Measurements from ENCODE around the gene PPP2R2B.
"Not testable (repeated sequence)": the region's sequence is repeated elsewhere in the genome, so short reads cannot be mapped to it uniquely, and the experiment has no call there.

PPP2R2B gene

DNA sequence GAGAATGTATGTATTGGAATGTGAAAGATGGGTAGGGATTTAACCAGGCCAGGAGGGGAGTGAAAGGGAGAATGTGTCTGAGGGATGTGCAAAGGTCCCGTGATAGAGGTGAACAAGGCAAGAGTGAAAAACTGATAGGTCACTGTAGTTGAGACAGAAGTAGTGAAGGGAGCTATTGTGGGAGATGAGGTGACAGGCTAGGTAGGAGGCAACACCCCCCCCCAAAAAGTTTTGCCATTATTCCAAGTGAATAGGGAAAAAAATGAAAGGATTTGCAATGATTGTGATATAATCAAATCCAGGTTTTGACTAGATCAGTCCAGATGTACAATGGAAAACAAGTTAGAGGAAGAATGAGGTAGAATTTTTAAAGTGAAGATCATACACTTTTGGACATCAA lies 226.0 kb downstream of the PPP2R2B start:
- no peak for DNase-seq (ENCODE audit: low spot score)

DNA sequence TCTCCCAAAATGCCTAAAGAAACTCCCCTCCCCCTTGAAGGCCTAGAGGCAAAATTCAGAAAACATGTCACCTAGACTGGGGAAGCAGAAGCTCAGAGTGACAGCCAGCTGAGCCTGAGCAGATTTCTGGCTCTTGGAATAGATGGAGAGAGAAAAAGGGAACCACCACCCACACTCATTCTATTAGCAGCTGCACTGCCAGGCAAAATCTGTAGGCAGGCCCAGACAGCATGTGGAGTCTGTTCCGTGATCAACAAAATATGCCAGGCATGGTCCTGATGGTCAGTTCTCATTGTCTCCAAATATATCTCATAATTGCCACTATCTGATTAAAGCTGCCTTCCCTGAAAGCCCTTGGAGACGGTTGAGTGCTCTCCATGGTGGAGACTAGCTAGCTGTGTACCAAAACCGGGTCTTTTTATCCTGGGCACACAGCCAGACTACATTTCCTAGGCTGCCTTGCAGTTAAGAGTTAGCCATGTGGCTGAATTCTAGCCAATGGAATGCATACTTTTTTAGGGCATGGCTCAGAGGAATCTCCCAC lies 230.8 kb downstream of the PPP2R2B start:
- no peak for DNase-seq (ENCODE audit: low spot score)

DNA sequence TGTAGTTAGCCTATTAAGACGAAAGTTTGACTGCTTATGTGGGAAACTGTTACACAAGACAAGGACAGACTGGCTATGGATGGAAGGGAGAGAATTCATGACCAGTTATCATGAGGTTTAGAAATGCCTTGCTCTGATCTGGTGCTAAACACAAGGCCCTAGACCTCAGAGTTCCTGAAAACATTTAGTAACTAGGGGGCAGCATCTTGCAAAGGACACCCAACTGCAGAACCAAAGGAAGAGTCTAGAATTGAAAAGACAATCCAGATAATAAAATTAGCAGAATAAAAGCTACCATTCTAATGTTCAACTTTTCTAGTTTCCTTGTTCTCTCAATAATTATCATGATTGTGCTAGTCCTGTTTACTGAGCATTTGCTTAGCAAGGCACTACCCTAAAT lies 232.1 kb downstream of the PPP2R2B start:
- no peak for DNase-seq (ENCODE audit: low spot score)

DNA sequence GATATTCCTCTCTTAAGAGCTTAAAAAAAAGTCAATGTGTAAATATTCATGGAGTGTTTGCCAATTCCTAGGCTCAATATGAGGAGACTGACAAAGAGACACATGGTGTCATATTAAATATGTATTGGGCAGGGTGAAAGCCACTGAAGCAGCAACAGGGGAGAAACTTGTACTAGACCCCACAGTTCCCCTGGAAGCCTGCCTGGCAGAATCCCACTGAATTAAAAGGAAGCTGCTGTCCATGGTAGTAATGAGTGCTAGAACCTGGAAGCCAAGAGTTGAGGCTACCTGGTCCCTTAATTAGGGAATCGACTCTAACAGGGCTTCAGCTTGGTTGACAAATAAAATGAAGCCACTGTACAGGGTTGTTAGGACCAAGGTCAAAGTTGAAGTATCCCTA lies 233.2 kb downstream of the PPP2R2B start:
- no peak for DNase-seq (ENCODE audit: low spot score)

DNA sequence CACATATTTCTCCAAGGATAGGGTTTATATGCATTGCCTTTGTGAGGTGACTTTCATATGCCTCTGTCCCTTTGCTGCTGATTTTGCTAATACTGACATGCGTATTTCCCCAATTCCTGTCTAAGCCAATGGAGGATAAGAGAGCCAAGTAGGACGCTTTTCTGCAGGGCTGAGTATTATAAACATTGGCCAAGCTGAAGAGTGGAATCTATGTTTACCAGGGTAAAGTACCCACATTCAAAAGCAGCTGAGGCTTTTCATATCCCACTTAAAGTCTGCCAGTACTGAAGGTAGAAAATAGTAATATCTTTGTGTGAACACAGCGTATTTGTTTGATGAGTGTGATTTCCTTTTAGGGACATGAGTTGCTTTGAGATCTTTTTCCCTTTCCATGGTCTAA lies 233.7 kb downstream of the PPP2R2B start:
- no peak for DNase-seq (ENCODE audit: low spot score)

DNA sequence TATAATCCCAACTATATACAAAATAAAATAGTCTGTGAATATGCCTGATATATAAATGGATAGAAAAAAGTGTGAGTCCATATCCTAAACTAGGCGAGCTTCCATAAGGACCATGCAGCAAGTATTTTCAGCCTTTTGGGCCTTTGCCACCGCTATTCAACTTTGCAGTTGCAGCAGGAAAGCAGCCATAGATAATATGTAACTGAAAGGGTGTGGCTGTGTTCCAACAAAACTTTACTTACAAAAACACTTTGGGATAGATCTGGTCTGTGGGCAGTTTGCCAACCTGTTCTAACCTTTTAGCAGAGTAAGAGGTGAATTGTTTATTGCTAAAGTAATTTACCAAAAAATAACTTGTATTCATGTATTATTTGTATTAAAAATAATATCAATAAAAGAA lies 234.8 kb downstream of the PPP2R2B start:
- no peak for DNase-seq (ENCODE audit: low spot score)

DNA sequence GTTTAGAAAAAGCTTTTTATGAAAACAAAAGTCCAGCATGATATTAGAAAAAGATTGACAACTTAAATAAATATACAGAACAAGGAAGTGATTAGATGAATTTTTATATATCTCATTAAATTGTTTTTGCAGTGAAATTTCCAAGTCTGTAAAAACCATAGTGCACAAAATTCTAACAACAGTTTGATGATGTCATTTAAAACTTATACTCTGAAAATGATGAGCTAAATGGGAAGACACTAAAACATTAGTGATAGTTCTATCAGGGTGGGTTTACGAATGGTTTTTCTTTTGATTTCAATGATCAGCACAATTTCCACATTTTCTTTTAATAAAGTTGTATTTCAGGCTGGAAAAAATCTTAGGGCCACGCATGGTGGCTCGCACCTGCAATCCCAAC lies 236.1 kb downstream of the PPP2R2B start:
- no peak for DNase-seq (ENCODE audit: low spot score)

DNA sequence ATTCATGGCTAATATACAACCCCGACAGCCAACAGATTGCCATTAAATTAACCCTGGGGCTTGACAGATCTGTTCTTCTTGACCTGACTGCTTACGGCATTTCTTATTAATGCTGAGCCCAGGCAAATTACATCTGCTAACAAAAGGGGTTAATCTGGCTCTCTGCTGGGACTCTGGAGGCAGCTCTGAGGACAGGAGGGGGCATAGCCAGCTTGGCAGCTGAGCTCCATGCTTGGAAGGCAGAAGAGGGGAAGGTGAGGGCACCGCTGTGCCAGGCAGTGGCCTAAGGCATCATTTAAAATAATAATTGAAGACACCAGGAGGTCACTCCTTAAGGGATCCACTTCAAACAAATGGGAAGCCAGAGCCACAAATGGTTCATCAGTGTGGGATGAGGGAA lies 236.6 kb downstream of the PPP2R2B start:
- DNase-seq (ENCODE audit: low spot score): no peak

DNA sequence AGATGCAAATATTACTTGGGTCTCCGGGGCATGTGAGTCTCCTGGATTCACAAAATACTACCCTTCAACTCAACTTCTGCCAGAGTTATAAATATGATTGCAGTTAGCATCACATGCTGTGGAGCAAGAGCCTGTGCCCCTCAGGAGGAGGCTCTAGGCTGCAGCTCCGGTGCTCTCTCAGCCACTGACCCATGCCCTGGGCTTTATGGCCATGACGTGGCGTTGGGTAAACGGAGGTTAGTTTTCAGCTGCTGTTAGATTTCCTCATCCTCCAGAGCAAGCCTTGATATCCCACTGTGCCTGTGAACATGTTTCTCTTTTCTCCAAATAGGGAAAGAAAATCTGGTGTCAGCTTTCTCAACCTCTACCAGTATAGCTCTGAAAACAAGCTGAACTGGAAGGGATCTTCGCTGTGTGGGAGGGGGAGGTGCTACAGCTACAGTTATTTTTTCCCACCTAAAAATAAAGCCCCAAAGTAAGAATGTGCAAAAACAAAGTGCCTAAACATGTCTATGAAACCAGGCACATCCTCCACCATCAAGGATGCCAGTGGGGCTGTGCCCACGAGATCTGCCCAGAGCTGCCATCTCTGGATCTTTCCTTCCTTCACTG lies 238.2 kb downstream of the PPP2R2B start:
- no peak for DNase-seq (ENCODE audit: low spot score)

DNA sequence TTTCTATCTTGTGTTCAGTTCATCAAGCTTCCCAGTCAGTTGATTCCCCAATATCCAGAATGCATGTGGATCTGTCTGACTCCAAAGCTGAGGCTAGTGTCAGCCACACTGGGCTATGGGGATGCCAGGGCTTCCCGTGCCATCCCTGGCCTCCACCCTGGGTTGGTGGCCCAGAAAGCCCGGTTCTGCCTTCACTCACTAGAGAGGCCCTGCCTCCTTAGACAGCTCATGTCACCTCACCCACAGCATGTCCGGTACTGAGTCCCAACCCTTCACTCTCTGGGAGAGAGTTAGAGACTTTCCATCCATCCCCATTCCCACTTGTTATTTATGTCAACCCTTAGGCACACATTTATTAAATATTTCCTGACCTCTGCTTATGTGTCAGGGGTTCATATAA lies 243.1 kb downstream of the PPP2R2B start:
- no peak for DNase-seq (ENCODE audit: low spot score)

DNA sequence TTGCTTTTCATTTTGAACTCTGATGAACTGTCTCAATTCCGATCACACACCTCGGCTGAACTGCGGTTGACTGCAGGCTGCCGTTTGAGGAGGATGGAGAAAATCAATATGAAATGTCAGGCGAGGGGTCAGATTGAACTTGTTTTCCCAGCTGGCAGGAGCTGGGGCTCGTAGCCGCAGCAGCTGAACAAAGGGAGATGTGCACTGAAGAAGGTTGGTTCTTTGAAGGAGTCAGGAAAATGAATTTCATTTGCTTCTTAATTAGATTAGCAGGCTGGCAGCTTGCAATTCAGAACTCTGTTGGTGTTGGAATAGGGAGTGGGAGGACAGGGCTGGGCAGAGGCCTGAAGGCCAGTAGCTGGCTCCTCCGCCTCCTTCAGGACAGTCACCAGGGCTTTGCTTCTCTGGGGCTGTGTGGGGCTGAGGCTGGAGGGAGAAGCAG lies 245.2 kb downstream of the PPP2R2B start:
- DNase-seq (ENCODE audit: low spot score): no peak

DNA sequence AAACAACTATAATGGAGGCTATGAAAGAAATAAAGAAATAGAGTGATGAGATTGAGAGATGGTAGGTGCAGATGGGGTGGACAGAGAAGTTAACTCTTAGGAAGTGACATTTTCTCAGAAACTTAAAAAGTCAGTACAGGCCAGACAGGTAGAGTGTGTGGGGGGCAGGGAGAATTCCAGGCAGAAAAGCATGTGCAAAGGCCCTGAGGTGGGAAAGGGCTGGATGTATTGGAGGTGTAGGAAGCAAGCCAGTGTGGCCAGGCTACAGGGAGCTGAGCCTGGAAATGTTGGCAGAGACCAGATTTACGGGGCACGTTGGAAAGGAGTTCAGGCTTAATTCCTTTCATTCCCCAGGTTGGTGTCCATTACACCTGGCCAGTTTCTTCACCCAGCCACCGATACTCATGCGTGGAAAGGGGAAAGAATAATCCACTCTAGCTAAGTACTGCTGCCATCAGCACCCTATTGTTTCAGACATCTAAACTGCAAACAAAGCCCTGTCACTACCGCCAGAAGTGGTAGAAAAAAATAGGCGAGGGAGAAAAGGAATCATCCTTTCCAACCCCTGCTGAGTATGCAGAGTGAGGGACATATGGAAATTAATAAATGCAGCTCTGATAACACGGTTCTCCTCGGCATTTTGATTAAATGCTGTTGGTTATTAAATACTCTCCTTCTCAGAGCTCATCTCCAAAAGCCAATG lies 245.8 kb downstream of the PPP2R2B start:
- no peak for DNase-seq (ENCODE audit: low spot score)

DNA sequence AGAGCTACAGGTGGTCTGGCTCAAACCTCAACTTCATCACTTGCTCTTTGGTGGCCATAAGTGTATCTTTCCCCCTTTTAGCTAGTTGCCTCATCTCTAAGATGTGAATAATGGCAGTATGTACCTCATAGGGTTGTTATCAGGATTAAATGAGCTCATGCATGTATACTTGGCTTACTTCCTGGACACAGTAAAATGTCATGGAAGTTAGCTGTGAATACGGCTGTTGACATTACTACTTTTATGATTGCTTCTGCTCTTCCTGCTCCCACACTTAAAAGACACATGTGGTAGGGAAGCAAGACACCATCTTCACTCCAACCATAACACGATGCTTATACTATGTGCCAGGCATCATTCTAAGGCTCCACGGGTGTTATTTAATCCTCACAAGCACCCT lies 248.1 kb downstream of the PPP2R2B start:
- DNase-seq (ENCODE audit: low spot score): no peak

DNA sequence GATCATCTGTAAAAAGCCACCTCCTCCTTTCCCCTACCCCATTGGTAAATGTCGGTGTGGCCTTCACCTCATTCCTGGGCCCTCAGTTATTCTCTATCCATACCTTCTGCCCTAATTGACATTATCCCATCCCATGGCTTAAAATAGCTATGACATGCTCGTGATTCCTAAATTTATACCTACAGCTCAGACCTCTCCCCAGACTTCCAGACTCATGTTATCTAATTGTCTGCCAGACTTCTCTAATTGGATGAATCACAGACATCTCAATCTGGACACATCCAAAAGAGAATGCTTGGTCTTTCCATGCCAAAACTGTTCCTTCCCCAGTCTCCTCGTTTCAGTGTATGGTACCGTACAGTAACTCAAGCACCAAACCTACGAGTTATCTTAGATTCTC lies 249.6 kb downstream of the PPP2R2B start:
- DNase-seq (ENCODE audit: low spot score): no peak

DNA sequence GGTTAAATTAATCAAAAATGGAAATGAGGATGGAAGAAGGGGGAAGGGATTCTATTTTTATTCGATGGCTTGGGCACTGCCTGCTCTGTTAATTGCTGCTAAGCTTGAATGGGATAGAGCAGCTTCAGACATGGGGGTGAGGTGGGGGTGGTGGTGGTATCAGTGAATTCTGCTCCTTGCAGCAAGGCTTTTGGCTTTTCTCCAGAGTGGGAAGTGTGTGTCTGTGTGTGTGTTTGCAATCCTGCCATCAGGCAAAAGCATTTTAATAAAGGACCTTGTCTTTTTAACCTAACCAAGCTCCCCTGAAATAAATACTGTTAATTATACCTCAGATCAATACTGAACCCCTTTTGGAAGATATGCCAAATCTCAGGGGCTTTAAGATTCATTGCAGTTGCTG lies 251.6 kb downstream of the PPP2R2B start:
- no peak for DNase-seq (ENCODE audit: low spot score)

DNA sequence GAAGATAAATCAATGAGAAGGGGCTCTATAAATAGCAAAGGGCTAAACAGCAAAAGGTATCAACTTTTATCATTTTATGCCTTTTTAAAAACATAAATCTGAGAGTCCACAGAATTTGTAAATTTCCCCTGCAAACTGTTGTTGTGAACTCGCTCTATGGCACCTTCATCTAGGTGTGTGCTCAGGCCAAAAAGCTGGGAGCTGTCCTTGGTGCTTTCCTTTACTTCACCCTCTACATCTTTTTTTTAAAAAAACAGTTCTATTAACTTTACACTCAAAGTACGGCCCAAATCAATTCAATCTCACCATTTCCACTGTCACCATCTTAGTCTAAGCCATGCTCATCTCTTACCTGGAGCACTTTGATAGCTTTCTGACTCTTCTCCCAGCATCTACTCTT lies 254.4 kb downstream of the PPP2R2B start:
- no peak for DNase-seq (ENCODE audit: low spot score)

DNA sequence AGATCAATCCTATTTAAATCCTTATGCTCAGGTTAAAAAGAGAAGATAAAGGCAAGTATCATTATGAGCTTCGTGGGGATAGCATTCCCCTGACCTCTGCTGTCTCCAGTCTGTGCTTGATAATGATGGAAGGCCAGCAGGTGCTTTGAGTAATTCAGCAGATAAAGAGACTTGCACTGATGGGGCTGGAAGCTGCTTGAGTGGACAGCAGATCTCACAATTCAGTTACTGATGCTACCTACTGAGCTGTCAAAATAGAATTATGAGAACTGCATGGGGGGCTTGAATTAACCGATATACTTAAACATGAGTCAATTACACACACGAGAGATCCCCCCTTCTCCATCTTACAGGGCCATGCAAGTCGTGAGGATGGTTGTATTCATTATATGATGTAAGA lies 254.9 kb downstream of the PPP2R2B start:
- no peak for DNase-seq (ENCODE audit: low spot score)

DNA sequence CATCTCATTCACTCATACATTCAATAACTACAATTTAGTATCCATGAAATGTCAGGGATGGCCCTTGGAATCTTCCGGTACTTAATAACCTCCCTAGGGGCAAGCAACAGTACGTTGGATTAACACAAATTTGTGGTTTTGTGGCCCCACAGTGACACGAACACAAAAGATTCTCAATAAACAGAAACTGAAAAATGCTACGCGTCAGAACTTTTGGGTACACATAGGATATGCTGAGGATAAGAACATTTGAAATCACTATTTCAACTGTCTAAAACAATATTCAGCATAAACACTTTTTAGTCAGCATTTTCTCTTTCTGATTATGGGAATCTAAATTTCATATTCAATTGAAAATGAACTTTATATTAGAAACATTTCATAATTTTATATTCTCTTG lies 255.5 kb downstream of the PPP2R2B start:
- DNase-seq (ENCODE audit: low spot score): no peak

DNA sequence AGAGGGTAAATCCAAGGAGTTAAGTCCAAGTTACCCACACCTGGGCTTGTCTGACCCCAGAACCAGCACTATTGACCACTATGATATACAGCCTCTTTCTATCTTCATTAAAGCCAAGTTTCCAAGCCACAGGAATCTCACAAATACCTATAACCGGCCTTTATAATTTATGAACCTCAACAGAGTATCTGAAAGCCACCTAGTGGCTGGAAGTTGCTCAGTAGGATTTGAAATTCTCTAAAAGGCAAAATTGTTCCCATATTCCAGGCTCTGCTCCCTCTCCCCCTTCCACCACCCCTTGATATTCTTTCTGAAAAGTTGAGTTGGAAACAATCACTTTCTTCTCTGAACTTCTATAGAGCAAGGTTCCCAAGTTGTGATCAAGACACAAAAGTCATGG lies 256.2 kb downstream of the PPP2R2B start:
- no peak for DNase-seq (ENCODE audit: low spot score)

DNA sequence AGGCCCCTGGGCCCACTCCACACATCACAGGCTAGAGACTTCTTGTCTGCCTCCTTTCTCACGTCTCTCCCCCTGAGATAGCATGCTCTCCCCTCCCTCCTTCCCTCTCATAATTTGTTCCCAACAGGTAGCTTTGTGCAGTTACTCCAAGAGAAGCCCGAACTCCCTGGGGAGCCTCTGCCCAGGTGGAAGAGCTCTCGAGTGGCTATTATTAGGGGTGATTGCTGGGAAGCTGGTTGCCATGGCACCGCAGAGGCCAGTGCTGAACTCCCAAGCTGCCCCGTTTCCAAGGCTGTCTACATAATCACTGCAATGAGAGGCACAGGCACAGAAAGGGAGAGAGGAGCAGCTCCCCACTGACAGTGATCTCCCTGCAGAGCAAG lies 257.9 kb downstream of the PPP2R2B start:
- DNase-seq (ENCODE audit: low spot score): peak; percentile 52

DNA sequence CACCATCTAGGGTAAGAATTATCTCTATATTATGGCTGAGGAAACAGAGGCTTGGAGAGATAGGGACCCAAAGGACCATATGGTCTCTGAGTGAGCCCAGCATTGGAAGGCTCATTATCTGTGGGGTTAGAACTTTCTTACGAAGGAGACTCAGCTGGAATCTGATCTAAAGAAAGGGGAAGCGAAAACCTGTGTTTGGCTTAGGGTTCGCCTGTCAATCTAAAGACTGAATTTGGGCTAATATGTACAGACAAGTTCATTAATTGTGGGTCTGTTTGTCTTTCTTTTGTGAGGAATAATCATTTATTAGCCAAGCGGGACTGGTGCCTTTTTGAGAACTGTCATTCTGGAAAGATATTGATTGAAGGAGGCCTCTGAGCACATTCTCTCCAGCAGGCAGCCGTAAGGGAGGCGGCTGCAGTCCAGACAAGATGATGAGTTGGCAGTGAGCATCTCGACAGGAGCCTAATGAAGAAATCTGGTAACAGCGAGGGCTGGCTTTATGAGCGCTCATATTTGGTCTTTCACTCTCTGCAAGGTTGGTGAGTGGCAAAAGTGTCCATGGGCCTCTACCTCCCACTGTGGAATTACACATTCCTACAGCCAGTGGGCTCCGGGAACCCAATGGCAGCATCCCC lies 258.4 kb downstream of the PPP2R2B start:
- no peak for DNase-seq (ENCODE audit: low spot score)

DNA sequence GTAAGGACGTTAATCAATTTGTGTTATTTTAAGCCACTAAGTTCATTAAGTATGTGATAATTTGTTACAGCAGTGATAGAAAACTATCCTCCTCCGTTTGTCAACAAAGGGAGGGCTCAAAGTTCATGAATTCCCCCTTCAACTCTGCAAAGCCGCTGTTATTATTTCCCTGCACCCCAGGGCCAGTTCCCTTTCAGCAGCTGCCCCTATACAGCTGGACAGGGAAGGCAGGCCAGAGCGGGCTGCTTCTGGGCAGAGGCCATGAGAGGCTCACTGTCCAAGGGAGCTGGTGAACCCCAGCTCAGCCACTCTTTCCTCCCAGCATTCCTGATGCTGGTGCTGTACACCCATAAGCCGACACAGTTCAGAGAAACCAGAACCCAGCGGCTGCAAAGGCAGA lies 260.1 kb downstream of the PPP2R2B start:
- no peak for DNase-seq (ENCODE audit: low spot score)

DNA sequence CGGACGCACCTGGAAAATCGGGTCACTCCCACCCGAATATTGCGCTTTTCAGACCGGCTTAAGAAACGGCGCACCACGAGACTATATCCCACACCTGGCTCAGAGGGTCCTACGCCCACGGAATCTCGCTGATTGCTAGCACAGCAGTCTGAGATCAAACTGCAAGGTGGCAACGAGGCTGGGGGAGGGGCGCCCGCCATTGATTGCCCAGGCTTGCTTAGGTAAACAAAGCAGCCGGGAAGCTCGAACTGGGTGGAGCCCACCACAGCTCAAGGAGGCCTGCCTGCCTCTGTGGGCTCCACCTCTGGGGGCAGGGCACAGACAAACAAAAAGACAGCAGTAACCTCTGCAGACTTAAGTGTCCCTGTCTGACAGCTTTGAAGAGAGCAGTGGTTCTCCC lies 268.8 kb downstream of the PPP2R2B start:
- DNase-seq (ENCODE audit: low spot score): not testable (repeated sequence)

Data from ecto neural progenitor cell (in vitro differentiated cells).